LNCAP (cell line): Measurements from ENCODE around the gene PI4KA.

ENCODE experiments used
- CTCF ChIP-seq: fragments of 450-650 bp; IDR thresholded peaks from 2 replicates; pipeline ENCODE4 v1.5.1; 2017; ENCODE audit warnings: mild to moderate bottlenecking

The PI4KA gene

DNA sequence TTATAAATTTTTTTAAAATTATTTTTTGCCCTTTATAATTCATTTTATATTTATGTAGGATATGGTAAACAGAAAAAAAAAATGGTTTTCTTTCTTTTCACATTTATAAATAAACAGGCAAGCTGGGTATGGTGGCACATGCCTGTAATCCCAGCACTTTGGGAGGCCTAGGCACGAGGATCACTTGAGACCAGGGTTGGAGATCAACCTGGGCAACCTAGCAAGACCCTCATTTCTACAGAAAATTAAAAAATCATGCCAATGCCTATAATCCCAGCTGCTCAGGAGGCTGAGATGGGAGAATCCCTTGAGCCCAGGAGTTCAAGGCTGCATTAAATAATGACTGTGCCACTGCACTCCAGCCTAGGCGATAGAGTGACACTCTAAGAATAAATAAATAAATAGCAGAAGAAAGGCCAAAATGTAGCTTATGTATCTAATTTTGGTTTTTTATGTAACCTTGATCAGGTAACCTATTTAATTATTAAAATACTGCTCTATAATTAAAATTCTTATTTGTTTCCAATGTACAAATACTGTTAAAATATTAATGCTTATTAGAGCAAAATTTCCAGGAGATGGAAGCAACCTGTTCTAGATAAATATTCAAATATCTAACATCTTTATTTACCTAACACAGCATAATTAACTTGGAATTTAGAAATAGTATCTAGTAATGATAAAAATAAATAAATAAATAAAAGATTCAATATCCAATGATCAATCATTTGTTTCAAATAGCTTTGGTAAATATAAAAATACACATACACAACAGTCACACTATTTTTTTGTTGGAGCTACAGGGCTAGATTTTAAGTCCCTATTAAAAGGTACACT, 21.4 kb downstream of the PI4KA start:
- no peak for TF ChIP-seq CTCF

DNA sequence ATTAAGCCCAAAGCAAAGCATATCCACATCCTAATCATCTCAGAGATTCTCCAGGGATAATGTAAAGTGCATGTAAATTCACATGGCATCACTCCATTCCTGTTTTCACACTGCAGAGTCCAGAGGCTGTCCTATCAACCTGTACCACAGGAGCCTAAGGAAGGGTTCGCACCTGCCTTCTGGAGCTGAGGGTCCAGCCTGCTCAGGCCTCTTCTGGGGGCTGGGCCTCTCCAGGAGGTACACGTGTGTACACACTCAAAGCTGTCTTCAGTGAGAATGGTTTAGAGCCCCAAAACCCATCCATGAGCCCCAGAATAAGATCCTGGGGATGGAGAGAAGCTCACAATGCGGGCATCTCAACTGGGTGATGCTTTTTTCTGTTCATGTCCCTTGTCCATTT, 23.9 kb downstream of the PI4KA start:
- no peak for TF ChIP-seq CTCF

DNA sequence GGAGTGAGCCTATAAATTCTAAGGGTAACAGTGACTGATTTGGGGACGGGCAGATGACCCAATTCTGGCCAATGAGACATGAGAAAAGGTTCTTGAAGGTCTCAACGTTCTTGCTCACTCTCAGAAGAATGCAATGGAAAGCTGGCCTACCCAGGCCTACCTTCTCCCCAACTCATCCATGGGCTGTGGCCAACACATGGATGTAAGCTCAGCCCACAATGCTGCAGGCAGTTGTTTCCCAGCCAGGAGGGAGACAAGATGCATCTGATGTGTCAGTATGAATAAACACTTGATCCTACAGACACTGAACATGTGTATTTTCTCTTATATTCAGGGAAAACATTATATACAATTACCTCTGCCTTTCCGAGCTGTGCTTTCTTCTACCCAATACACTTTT, 24.4 kb downstream of the PI4KA start:
- no peak for TF ChIP-seq CTCF

- TF ChIP-seq CTCF, result no peak
Measured at GRCh38 chr22:20833225-20833665, 25.4 kb downstream of the PI4KA start.

DNA sequence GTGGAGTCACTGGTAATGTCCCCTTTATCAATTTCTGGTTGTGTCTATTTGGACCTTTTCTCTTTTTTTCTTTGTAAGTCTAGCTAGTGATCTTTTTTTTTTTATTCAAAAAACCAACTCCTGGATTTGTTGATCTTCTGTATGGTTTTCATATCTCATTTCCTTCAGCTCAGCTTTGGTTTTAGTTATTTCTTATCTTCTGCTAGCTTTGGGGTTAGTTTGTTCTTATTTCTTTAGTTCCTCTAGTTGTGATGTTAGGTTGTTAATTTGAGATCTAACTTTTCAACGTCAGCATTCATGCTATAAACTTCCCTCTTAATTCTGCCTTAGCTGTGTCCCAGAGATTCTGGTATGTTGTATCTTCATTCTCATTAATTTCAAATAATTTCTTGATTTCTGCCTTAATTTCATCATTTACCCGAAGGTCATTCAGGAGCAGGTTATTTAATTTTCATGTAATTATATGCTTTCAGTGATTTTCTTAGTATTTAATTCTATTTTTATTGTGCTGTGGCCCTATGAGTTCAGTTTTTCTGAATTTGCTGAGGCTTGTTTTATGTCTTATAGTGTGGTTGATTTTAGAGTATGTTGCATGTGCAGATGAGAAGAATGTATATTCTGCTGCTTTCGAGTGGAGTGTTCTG, 29.0 kb downstream of the PI4KA start:
- TF ChIP-seq CTCF, result no peak

GRCh38 chr22:20825624-20826023, 33.0 kb downstream of the PI4KA start:
- no peak for TF ChIP-seq CTCF

DNA sequence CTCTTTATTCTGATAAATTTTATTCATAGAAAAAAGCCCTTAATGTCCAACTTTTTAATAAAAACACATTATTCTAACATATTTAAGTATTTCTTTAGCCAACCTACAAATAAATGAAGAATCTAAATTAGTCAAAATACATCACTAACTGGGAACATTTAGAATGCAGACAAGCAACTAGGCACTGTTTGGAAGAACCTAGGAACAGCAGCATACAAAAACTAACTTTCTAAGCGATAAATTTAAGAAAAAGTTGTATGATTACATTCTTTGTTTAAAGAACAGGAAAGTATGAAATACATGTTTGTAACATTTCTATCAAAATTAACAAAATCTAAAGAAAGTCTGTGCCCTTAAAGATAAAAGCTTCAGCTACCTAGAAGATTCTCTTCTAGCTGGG, 35.3 kb downstream of the PI4KA start:
- no peak for TF ChIP-seq CTCF
